PC-9 (cell line): ENCODE data around the gene TANGO2. TPM values are rescaled to one million over a fixed set of nuclear protein-coding genes. Genes with fewer than 3 reads are reported as not detected.

Experiments used
- BruUV-seq: library from RNA; stranded (reverse); fragments of 400-500 nt; replicated peaks from 2 replicates; lab custom pipeline; 2021; lab: Mats Ljungman, UMichigan
- CTCF ChIA-PET: fragments of 300-600 bp; sonication (Branson Sonifier 250); formaldehyde crosslinking; loops from one replicate; lab custom pipeline; 2022; ENCODE audit warnings: antibody characterized with exemption; lab: Charles Lee
- POLR2A ChIA-PET: fragments of 300-600 bp; sonication (Branson Sonifier 250); formaldehyde crosslinking; loops from one replicate; lab custom pipeline; 2022; ENCODE audit warnings: antibody characterized with exemption; ENCODE audit not compliant: unreplicated experiment; lab: Charles Lee
- DNase-seq, 2 experiments: peaks; one replicate each; pipeline versions ENCODE4 v3.0.0 to v3.0.0-alpha.2; 2015 to 2022; ENCODE audit warnings: mixed read lengths in 1 of 2
- H2AFZ ChIP-seq: fragments of 200-600 bp; sonication (generic); 2 replicates; pipeline ENCODE4 v1.8.1; 2017; ENCODE audit warnings: antibody characterized with exemption
- H3F3A ChIP-seq: fragments of 200-600 bp; sonication (generic); 2 replicates; pipeline ENCODE4 v1.8.1; 2017; ENCODE audit warnings: antibody characterized with exemption, mild to moderate bottlenecking, low read depth; ENCODE audit not compliant: insufficient read depth
- H3K27ac ChIP-seq: fragments of 200-600 bp; sonication (generic); 2 replicates; pipeline ENCODE4 v1.6.1; 2016; ENCODE audit warnings: mixed run types
- H3K27me3 ChIP-seq: fragments of 200-600 bp; sonication (generic); 2 replicates; pipeline ENCODE4 v1.6.1; 2016; ENCODE audit warnings: low read depth, mixed run types; ENCODE audit not compliant: insufficient read depth
- H3K36me3 ChIP-seq: fragments of 200-600 bp; sonication (generic); 2 replicates; pipeline ENCODE4 v1.6.1; 2016; ENCODE audit warnings: low read depth, mixed run types
- H3K4me1 ChIP-seq: fragments of 200-600 bp; sonication (generic); replicated peaks from 2 replicates; pipeline ENCODE4 v1.6.1; 2016; ENCODE audit warnings: mixed run types; ENCODE audit not compliant: insufficient read depth
- H3K4me2 ChIP-seq: fragments of 200-600 bp; sonication (generic); 2 replicates; pipeline ENCODE4 v1.6.1; 2017; ENCODE audit warnings: mixed run types
- H3K4me3 ChIP-seq: fragments of 200-600 bp; sonication (generic); 2 replicates; pipeline ENCODE4 v1.6.1; 2016; ENCODE audit warnings: mixed run types
- H3K79me2 ChIP-seq: fragments of 200-600 bp; sonication (generic); 2 replicates; pipeline ENCODE4 v1.6.1; 2017; ENCODE audit warnings: low read depth, mixed run types
- H3K9me2 ChIP-seq: fragments of 200-600 bp; sonication (generic); 2 replicates; pipeline ENCODE4 v1.8.1; 2017; ENCODE audit warnings: mild to moderate bottlenecking; ENCODE audit not compliant: insufficient read depth
- H3K9me3 ChIP-seq: fragments of 200-600 bp; sonication (generic); 2 replicates; pipeline ENCODE4 v1.8.1; 2016; ENCODE audit warnings: low read depth; ENCODE audit not compliant: insufficient read depth
- H4K20me1 ChIP-seq: fragments of 200-600 bp; sonication (generic); 2 replicates; pipeline ENCODE4 v1.8.1; 2017; ENCODE audit not compliant: insufficient read depth
- CTCF ChIP-seq: fragments of 200-600 bp; sonication (generic); conservative IDR thresholded peaks from 2 replicates; pipeline ENCODE4 v1.6.1; 2017; ENCODE audit warnings: mixed run types, antibody characterized with exemption, mild to moderate bottlenecking, moderate library complexity
- EZH2 ChIP-seq: fragments of 200-600 bp; sonication (generic); IDR thresholded peaks from 2 replicates; pipeline ENCODE4 v1.8.0; 2017; ENCODE audit warnings: antibody characterized with exemption, low read depth
- intact Hi-C: fragments of 100-400 bp; cut with micrococcal nuclease; formaldehyde crosslinking; loops from one replicate; pipeline ENCODE4 v1.10.0; 2022; ENCODE audit not compliant: unreplicated experiment
- total RNA-seq: library from RNA; stranded (reverse); gene quantifications from 2 replicates; pipeline ENCODE4 v1.2.3, GENCODE V29; 2021

TANGO2 gene
- total RNA-seq, 1 experiment from 2014 or later = 22.4 TPM

- ChIA-PET POLR2A (no interaction called here), CTCF (no interaction called here)
- no peak for TF ChIP-seq CTCF
- no peak for TF ChIP-seq EZH2
- no peaks in the 10 kb centered on the region for H3K36me3 ChIP-seq
- H3K9me2 ChIP-seq = no peaks in the 10 kb centered on the region
- H2AFZ ChIP-seq = no peak overlapping the region
- intact Hi-C loops = loop anchor here (5.0 kb wide), 1 partner anchor 37 kb away; no protein-coding TSS in a partner anchor
- no peak overlapping the region for H3K4me2 ChIP-seq
- no TSS peak for BruUV-seq
- H3K4me1 ChIP-seq = peaks cover 9% of the 10 kb centered on the region; the same call in 1 of the 2 replicates
- no peaks in the 10 kb centered on the region for H3K27me3 ChIP-seq
- H4K20me1 ChIP-seq = no peaks in the 10 kb centered on the region
- no peak overlapping the region for H3K4me3 ChIP-seq
- DNase-seq = no peak
- no peak overlapping the region for H3K27ac ChIP-seq
- H3K79me2 ChIP-seq = peaks cover 20% of the 10 kb centered on the region; the same call in 1 of the 2 replicates
- H3K9me3 ChIP-seq = no peaks in the 10 kb centered on the region
- H3F3A ChIP-seq = no peaks in the 10 kb centered on the region
Observed at GRCh38 chr22:20024225-20024624, 3.3 kb downstream of the TANGO2 start.

GRCh38 chr22:20024650-20025397 lies 3.9 kb downstream of the TANGO2 start:
- H3K9me3 ChIP-seq = no peaks in the 10 kb centered on the region
- no peak overlapping the region for H2AFZ ChIP-seq
- POLR2A ChIA-PET = no interaction called here
- no peaks in the 10 kb centered on the region for H3K36me3 ChIP-seq
- no peak overlapping the region for H3K4me3 ChIP-seq
- TF ChIP-seq CTCF = no peak
- TF ChIP-seq EZH2 = no peak
- H3K4me2 ChIP-seq = no peak overlapping the region
- H3K79me2 ChIP-seq = peaks cover 20% of the 10 kb centered on the region; the same call in 1 of the 2 replicates
- BruUV-seq = no TSS peak
- CTCF ChIA-PET = no interaction called here
- H3K9me2 ChIP-seq = no peaks in the 10 kb centered on the region
- H4K20me1 ChIP-seq = no peaks in the 10 kb centered on the region
- no peak for DNase-seq
- H3K4me1 ChIP-seq = peaks cover 9% of the 10 kb centered on the region; the same call in 1 of the 2 replicates
- no peaks in the 10 kb centered on the region for H3K27me3 ChIP-seq
- no peaks in the 10 kb centered on the region for H3F3A ChIP-seq
- intact Hi-C loops = loop anchor here (5.0 kb wide), 1 partner anchor 38 kb away; no protein-coding TSS in a partner anchor
- H3K27ac ChIP-seq = no peak overlapping the region

DNA sequence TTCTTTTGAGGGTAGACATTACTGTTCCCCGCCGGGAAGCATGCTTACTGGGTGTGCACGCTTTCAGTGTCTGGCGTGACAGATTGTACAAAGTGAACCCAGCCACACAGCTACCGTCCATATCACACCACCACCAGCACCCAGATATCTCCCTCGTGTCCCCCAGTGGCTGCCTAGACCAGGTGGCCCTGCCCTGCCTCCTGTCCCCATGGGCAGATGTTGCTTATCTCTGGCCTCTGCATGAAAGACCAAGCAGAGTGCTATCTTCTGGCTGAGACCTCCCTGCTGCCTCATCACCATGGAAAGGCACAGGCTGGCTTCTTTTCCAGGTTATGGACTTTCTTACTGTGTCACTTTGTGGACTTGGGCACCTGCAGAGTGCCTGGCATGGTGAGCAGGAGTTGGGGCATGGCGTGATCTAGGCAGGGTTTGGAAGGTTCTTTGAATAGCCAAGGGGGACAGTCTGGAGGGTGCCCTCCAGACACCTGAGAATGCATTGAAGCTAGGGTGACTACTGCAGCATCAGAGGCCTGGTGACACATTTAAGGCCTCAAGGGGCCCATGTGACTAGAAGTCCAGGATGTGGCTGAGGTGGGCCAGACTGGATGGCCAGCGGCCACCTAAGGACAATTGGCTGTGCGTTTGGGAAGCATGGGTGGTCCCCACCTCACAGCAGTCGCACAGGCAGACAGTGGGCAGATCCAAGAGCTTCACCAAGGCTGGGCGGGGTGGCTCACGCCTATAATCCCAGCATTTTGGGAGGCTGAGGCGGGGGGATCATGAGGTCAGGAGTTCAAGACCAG lies 4.7 kb downstream of the TANGO2 start:
- H3K27ac ChIP-seq = no peak overlapping the region
- POLR2A ChIA-PET = no interaction called here
- H2AFZ ChIP-seq = no peak overlapping the region
- no peak for DNase-seq
- H3K4me2 ChIP-seq = no peak overlapping the region
- no peaks in the 10 kb centered on the region for H3K36me3 ChIP-seq
- no peaks in the 10 kb centered on the region for H3K9me2 ChIP-seq
- peaks cover 20% of the 10 kb centered on the region; the same call in 1 of the 2 replicates for H3K79me2 ChIP-seq
- H3K4me1 ChIP-seq = peaks cover 9% of the 10 kb centered on the region; the same call in 1 of the 2 replicates
- BruUV-seq = no TSS peak
- H3K9me3 ChIP-seq = no peaks in the 10 kb centered on the region
- CTCF ChIA-PET = no interaction called here
- no peaks in the 10 kb centered on the region for H3K27me3 ChIP-seq
- no peak for TF ChIP-seq CTCF
- TF ChIP-seq EZH2 = no peak
- intact Hi-C loops = no loop called here
- no peaks in the 10 kb centered on the region for H4K20me1 ChIP-seq
- H3F3A ChIP-seq = no peaks in the 10 kb centered on the region
- H3K4me3 ChIP-seq = no peak overlapping the region
